NCI-H2196 (cell line): ENCODE data around the gene NRCAM.

ENCODE experiments used
- DNase-seq: peaks from one replicate; lab custom pipeline; 2025; ENCODE audit not compliant: unreplicated experiment; lab: John Stamatoyannopoulos, UW

Gene NRCAM

GRCh38 chr7:108313086-108313485, 143.2 kb downstream of the NRCAM start:
- DNase-seq = no peak

GRCh38 chr7:108311446-108312168, 144.6 kb downstream of the NRCAM start:
- DNase-seq = no peak

- DNase-seq = no peak
Observed at GRCh38 chr7:108310351-108310750, 145.9 kb downstream of the NRCAM start.

- DNase-seq = no peak
Observed at GRCh38 chr7:108308903-108309302, 147.3 kb downstream of the NRCAM start.

- no peak for DNase-seq
Observed at GRCh38 chr7:108308276-108308675, 148.0 kb downstream of the NRCAM start.

- no peak for DNase-seq
Observed at GRCh38 chr7:108307595-108307994, 148.6 kb downstream of the NRCAM start.

GRCh38 chr7:108307194-108307593, 149.0 kb downstream of the NRCAM start:
- DNase-seq = no peak

GRCh38 chr7:108303332-108303731, 152.9 kb downstream of the NRCAM start:
- DNase-seq = no peak

GRCh38 chr7:108301387-108301786, 154.8 kb downstream of the NRCAM start:
- DNase-seq = no peak

GRCh38 chr7:108299251-108299973, 156.8 kb downstream of the NRCAM start:
- no peak for DNase-seq

GRCh38 chr7:108296911-108297310, 159.3 kb downstream of the NRCAM start:
- DNase-seq = no peak

GRCh38 chr7:108294595-108294994, 161.6 kb downstream of the NRCAM start:
- DNase-seq = no peak

GRCh38 chr7:108293149-108293612, 163.1 kb downstream of the NRCAM start:
- no peak for DNase-seq

- DNase-seq = no peak
Observed at GRCh38 chr7:108292541-108292940, 163.7 kb downstream of the NRCAM start.

GRCh38 chr7:108291791-108292440, 164.3 kb downstream of the NRCAM start:
- no peak for DNase-seq

GRCh38 chr7:108291152-108291508, 165.1 kb downstream of the NRCAM start:
- no peak for DNase-seq

GRCh38 chr7:108290459-108291151, 165.6 kb downstream of the NRCAM start:
- no peak for DNase-seq

GRCh38 chr7:108289852-108290251, 166.4 kb downstream of the NRCAM start:
- no peak for DNase-seq

- DNase-seq = no peak
Observed at GRCh38 chr7:108287857-108288256, 168.4 kb downstream of the NRCAM start.

- DNase-seq = no peak
Observed at GRCh38 chr7:108286290-108286904, 169.8 kb downstream of the NRCAM start.

- DNase-seq = no peak
Observed at GRCh38 chr7:108285778-108286177, 170.5 kb downstream of the NRCAM start.
